ENCODE results near the gene PELI2.

The PELI2 gene

DNA sequence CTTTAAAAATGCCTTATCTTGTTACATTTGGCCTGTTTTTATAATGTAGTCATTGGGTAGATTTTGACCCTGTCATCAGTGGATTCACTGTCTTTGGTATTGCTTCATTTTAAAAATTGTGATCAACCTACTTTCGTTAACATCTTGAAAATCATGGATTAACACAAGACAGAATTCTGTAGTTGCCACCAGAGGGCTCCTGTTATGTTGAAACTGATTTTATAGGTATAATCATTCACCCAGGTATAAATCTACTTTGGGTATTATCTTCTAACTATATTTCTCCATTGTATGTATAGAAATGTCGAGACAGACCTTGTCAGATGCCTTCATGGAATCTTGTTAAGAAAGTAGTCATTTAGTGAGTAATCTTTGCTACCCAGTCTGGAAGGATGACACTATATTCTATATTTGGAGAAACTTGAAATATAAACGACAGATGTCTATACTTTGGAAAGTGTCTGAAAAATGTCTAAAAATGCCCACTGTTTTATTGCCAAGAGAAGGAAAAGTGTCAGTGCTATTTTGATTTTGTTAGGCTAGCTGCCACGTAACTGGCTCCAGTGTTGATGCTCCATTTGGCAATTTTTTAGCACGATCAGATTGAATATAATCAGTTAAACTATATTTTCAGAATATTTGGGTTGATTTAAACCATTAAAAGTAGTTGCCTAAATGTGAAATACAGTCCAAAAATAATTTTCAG lies 129.4 kb downstream of the PELI2 start:
- no peak for DNase-seq (ENCODE audit: low spot score)

DNA sequence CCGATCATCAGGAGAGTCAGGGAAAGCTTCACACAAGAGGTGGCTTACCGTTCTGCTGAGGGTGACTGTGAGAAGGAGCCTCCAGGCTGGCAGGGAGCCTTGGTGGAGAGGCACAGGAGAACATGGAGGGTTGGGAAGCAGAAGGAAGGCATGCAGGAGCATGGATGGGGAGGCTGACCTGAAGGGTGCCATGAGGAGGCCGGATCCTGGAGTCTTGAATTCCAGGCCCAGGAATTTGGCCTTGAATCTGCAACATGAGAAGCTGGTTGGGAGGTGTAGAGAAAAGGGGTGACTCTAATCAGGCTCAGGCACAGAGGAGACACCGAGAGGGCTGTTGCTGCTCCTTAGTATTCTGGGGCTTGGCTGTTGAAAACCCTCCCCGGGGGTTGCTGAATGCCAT lies 130.2 kb downstream of the PELI2 start:
- DNase-seq (ENCODE audit: low spot score), result no peak

DNA sequence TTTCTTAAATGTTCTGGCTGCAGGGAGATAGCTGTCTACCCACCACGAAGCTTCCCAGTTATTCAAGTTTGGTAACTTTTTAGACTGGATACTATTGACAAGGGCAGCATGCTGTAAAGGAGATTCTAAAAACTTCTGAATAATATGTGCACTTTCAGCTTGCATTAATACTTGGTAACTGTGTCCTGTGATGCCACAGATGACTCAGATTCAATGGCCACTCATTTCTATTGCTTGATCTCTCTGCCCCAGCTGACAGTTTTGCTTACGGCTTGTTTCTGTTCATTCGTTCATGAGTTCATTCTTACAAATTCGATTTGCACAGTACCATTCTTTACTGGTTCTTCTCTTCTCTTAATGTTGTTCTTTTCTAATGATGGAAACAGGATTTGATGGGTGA lies 142.8 kb downstream of the PELI2 start:
- DNase-seq (ENCODE audit: low spot score), result no peak

DNA sequence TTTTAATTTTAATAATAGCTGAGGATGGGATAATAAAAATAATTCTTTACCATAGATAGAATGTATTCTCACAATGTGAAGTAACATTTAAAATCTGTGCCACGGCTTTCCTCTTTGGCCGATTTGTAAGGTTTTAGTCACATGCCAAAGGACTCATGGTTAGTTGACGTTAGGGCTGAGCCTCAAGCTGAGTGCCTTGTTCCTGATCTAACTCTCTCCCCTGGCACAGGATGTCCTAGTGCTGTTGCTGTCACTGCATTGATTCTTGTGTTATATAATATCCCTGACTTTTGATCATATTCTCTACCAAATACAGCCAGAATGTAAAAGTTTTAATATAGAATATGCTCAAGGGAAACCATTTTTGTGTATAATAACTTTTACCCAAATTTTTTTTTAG lies 144.3 kb downstream of the PELI2 start:
- DNase-seq (ENCODE audit: low spot score), result no peak

DNA sequence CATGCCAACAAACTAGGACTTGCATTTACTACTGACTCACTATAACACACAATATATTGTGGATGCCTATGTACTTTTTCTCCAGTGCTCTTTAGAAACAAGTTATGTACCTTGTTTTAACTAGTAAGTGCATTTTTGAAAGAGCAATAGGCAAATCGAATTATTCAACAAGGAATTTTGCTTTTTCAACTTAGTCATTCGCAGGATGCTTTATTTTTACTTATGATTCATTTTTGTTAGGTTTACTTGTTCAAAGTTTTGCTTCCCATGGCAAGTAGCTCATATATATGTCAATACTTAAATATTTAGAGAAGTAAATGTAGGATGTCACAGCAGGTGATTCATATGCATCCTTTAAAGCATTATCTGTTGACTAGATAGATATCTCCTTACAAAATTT lies 149.8 kb downstream of the PELI2 start:
- no peak for DNase-seq (ENCODE audit: low spot score)

DNA sequence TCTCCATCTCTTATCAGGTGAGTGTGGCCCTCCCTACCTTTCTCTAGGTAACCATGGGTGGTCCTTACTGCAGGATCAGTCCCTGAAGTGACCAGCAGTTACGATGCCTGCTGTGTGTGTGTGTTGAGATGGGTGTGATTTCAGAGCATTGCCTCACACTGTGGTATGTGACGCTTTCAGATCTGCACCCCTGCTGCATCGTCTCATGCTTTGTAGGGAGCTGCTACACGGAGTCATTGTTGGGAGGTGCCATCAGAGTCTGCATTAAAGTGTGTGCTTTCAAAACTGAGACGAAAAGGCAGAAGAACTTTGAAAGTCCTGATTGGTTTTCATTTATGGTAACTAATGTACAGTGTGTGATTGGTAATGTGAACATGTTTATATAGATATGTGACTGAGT lies 150.5 kb downstream of the PELI2 start:
- no peak for DNase-seq (ENCODE audit: low spot score)

DNA sequence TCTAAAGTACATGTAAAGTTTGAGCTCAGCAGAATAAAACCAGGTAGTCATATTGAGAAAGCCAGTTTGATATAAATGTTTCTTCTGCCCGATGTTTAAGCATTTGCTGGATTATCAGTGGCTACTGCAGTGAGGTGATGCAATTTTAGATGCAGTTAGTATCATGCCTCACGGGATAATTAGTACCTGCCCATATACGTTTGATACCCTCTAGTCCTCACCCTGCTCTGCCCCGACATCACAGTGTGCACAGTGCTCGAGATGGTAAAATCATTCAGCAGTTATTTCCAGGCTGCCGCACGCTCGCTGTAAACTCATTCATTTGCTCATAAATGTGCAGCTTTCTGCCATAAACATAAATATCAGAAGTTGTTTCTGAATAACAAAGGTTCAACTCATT lies 152.7 kb downstream of the PELI2 start:
- DNase-seq (ENCODE audit: low spot score), result no peak

DNA sequence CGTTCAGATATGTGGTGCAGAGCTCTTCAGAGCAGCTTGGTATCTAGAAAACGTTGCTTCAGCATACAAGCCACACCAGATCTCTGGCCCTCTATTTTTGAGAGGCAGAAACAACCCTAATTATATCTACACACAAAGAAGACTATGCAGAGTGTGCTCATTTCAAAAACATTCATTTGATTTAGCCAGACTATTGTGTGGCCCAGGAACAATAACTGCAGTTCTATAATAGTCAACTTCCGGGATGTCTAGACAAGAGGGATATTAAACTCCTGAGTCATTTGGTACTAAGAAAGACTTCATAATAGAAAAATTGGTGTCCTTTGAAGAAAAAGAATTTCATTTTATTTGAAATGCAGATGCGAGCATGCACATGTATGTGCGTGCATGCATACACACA lies 153.8 kb downstream of the PELI2 start:
- DNase-seq (ENCODE audit: low spot score), result no peak

DNA sequence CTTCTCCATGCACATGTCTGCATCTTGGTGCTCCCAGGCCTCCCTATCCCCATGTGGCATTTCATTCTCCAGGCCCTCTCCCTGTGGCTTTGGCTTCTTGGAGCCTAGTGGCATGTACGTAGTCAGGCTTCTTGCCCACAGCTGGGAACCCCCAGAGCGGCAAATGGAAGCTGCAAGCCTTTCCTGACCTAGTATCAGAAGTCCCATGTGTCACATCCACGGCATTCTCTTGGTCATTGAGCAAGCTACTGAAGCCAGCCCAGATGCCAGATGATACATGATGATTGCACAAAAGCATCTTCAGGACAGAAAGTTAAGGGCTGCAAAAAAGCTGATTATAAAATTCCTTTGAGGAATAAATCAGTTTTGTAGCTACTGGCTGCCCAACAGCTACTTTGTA lies 154.9 kb downstream of the PELI2 start:
- no peak for DNase-seq (ENCODE audit: low spot score)

DNA sequence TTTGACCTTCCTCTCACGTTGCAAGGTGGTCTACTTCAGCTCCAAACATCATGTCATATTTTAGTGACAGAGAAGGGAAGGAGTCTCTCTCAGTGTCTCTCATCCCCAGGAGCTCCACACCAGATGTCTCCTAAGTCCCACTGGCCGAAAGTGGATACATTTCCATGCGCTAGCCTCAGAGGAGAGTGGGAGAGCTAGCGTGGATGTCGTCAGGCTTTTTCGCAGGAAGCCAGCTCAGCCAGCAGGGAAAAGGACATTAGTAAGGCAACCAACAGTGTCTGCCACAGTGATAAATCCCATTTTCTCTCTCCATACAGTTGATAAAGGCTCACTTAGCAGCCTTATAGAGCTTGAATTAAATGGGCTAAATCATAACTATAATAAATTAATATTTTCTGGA lies 155.7 kb downstream of the PELI2 start:
- no peak for DNase-seq (ENCODE audit: low spot score)

DNA sequence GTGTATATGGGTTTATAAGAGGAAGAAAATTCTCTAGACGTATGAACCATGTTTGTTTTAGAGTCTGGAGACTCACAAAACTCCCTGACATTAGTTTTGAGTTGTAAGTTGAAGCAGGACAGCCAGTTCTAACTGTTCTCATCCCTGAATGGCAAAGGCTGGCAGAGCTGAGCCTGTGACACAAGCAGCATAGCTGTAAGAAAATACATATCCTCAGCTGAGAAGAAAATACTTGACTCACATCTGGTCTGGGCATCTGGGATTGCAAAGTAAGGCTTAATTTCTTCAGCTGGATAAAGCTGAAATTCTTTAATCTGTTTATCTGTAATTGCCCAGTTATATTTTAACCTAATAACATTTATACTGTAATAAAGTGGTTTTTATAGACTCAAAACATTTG lies 156.3 kb downstream of the PELI2 start:
- no peak for DNase-seq (ENCODE audit: low spot score)

DNA sequence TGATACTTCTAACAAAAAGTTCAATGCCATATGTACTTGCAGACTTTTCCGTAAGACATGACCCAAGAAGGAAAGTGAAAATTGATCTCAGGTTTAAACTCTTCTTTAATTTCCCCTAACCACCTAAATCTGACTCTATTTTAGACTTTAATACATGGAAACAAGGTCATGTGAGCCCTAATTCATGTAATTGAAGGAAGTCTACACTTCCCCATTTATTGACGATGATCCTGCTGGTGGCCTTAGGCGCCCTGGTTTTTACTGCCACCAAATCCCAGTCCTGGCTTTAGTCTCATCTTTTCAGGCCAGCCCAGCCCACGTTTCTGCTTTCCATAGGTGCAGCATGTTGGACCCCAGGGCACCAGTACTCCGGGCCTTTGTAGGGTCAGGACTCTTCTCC lies 157.9 kb downstream of the PELI2 start:
- no peak for DNase-seq (ENCODE audit: low spot score)

DNA sequence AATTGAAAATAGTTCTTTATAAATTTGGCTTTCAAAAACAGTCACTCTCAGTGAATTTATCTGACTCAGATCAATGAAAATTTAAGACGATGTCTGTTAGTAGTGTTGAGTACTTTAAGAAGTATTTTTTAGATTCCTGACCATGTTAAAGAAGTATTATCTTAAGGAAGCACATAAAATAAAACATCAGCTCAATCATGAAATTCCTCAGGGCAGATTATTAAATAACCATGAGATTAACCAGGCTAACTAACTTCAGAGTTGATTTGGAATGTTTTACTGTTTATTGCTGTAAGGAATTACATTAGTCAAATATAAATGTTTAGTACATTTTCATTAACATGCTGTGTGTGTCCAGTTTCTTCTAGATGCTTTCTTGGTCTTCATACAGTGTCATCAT lies 160.2 kb downstream of the PELI2 start:
- DNase-seq (ENCODE audit: low spot score), result no peak

DNA sequence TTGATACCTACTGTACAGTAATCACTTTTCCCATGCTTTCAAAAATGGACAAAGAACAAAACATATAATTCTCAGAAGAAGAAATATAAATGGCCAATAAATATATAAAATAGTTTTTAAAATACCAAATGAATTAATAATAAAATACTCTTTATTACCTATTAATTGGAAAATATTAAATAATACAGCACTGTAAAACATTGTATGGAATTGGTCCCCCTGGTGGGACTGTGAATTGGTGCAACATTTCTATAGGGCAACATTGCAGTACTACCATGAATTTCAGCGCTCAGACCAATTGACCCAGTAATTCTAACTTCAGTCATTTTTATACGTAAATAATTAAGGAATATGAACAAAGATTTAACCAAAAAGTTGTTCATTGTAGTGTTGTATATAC lies 162.6 kb downstream of the PELI2 start:
- DNase-seq (ENCODE audit: low spot score), result no peak

DNA sequence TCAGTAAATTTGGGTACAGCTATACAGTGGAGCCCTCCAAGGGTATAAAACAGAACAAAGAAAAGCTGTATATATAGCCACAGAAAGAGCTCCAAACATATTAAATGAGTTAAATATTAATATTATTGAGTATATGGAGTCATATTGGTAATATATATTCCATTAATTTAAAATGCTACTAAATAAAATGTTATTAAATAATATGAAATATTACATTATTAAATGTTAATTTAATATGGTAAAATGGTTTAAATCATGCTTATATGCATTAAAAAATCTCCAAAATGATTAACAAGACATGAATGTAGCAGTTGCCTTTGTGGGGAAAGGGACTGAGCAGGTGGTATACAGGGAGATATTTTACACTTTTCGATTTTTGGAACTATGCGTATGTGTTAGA lies 164.0 kb downstream of the PELI2 start:
- no peak for DNase-seq (ENCODE audit: low spot score)

DNA sequence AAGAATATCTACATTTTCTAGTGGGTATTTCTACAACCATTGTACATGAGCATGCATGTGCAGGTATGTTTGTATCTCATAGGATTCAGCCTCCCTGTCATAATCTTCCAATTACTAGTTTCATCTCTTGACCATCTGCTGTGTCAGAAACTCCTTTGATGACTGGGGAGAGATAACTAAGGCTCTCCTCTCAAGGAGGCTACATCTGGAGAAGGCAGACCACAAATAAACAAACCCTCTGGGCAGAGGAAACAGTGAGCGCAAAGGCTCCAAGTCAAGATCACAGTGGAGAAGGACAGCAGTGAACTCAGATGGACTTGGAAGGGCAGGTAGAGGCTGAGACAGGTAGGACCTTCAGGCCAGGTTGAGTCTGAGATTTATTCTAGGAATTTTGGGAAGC lies 166.4 kb downstream of the PELI2 start:
- DNase-seq (ENCODE audit: low spot score), result no peak

DNA sequence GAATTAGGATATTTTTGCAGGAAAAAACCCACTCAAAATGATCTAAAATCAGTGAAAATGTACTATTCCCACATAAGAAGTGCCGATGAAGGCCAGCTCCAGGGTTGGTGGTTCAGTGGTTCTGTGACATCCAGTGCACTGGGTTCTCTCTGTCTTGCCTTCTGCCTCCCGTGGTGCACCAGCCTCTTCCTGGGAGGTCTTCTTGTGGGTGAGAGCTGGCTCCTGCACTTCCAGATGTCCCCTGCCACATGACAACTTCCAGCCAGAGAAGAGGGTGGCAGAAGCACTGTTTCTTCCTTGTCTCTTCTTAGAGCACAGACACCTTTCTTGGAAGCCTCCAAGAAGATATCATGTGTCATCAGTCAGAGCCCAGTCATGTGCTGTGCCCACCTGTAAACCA lies 170.9 kb downstream of the PELI2 start:
- DNase-seq (ENCODE audit: low spot score), result no peak

DNA sequence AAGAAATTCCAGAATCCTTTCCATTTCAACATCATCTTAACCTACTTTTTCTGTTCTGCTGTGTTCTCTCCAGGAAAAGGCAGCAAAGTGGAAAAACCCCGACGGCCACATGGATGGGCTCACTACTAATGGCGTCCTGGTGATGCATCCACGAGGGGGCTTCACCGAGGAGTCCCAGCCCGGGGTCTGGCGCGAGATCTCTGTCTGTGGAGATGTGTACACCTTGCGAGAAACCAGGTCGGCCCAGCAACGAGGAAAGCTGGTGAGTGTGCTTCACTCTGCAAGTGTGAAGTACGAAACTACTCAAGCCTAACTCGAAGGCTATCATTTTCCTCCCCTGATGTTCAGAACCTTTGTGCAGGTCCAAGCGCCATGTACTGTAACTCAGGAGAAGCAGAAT lies 172.0 kb downstream of the PELI2 start:
- DNase-seq (ENCODE audit: low spot score), result no peak

DNA sequence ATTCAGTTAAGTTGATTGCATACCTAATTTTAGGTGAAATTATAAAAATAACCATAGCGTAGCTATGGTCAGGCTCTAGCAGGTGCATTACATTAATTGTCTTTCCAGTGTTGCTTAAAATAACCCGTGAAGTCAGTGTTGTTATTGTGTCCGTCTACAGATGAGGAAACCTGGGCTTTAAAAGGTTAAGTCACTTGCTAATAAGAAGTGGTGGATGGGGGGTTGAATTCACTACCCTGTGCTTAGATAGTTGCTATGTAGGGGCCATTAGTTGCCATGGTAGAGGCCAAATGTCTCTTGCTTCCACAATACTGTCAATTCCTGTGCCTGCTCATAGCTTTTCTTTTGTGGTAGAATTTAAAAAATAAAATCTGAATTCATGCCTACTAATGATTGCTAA lies 174.8 kb downstream of the PELI2 start:
- DNase-seq (ENCODE audit: low spot score), result no peak

DNA sequence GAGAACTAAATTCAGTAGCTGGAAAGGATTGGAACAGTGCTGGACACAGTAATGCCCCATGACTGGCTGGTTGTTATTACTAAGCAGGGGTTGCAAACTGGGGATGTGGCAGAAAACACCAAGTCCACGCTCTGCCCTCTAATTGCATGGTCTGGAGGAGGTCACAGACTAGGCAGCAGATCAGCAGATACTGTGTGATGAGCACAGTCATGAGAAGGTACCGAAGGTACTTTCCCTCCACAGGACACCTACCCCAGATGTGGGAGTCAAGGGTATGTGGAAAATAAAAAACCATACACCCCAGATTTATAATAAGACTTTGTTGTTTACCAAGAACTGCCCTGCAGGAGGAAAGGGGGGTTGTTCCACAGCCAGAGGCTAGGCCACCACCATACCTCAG lies 175.3 kb downstream of the PELI2 start:
- DNase-seq (ENCODE audit: low spot score), result no peak

DNA sequence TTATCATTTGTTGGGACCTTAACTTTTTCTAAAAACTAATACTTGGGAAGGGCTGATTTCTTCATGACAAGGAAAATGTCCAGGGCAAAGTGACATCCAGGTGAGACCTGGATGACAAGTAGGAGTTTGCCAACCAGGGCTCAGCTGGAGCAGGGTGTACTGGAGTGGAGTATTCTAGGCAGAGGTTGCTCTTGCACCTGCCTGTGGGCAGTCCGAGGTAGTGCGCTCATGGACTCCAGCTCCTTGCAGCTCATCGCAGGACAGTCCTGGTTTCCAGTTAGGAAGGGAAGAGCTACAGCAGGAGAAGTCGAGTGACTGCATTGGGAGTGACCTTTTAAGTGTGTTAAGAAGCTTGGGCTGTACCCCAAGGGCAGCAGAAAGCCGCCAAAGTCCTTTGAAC lies 175.9 kb downstream of the PELI2 start:
- DNase-seq (ENCODE audit: low spot score), result no peak

DNA sequence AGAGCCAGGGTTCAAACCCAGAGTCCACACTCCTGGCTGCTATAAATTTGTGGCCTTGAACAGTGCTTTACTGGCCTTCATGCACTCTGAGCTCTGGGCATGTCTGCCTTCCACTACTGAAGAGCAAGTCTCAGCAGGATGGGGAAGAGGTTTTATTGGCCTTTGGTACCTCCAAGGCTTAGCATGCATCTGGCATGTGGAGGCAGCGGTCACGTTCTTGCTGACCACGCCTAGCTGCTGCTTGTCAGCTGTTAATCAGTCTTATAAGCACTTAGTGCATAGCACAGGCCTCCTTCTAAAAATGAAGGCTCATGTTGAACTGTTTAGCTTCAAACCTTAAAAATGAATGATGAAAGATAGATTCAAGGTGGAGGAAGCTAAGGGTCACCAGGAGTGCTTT lies 177.5 kb downstream of the PELI2 start:
- no peak for DNase-seq (ENCODE audit: low spot score)

DNA sequence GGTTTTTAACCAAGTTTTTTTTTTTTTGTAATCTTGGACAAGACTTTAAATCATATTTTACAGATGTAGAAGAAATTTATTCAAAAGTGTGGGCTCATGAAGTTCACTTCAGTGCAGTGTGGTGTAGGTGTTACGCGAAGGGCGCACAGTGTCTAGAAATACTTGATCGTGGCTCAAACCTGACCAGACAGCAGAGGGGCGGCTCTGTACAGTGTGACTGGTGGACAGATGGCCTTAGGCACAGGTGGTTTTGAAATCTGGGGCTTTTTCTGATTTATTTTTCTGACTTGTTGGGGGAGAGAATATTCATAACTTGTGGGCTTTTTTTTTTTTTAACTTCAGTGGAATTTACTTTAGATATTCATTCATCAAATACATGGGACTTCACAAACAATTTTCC lies 179.2 kb downstream of the PELI2 start:
- no peak for DNase-seq (ENCODE audit: low spot score)

DNA sequence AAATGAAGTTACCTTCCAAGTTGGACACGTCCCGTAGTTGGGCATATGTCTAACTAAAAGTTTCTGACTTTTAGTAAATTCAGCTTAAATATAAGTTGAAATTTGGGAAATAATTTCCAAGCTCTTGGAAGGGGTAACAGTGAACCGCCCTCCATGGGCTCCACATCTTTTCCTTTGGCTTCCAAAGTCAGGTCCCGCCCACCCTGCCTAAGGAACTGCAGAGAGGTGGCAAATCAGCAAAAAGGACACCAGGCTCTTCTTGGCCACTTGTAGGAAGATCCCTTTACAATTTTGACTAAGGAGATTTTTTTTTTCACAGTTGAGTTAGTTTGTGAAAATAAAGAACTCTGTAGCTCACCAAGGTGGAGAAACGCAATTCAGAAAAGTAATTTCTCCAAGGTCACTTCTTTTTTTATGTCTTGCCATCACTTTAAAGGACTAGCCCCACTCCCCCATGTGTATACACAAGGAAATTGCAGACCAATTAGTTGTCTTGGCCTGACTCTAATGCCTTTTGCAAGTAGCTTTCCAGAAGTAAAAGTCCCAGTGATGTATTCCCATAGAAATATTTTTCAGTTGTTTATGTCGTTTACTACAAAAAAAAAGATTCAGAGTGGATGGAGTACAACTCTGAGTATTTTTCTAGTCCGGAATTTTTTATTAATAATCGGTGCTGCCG lies 181.2 kb downstream of the PELI2 start:
- DNase-seq (ENCODE audit: low spot score), result no peak
